ENCODE data around the gene JADE1. TPM values are rescaled to one million over a fixed set of nuclear protein-coding genes. Genes with fewer than 3 reads are reported as not detected.

JADE1 gene
- total and polyA plus RNA-seq, 9 of the 15 experiments (the other 6 are each of a cell fraction or from before 2014, with no cell fraction given), result 8.3 to 37.9 (median 24.4) TPM

DNA sequence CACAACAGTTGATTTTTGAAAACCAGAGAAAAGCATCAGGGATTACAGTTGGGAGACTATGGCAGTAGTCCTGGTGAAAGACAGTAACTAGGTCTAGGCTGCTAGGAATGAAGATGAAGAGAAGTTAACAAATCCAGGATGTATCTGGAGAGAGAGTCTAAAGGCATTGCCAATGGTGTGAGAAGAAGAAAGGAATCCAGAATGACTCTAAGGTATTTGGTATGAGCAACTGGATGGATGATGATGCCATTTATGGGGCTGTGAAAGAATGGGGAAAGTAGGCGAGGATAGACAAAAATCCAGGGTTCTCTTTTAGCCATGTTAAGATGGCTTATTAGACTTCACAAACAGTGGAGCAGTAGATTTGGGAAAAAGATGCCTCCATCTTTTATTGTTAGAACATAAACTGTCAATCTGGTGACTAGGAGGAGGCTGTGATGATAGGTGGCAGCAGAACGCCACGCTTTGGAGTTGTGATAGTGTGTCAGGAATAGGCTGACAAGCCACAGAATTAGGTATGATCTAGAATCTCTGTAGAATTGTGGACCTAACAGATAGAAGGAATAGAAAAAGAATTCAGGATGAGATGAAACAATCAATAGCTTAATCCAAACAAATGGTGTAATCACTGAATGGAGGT, 27.3 kb upstream of the JADE1 start:
- Histone ChIP-seq H3K9me3 (replicated peaks; ENCODE audit: control insufficient read depth, insufficient read depth, low read depth, low read length) (no peaks in the 10 kb centered on the region), H3K79me2 (ENCODE audit: control insufficient read depth, insufficient read depth, low read length) (no peaks in the 10 kb centered on the region), H3K4me1 (replicated peaks in 1 of 2; ENCODE audit: control insufficient read depth in 2 of 2, insufficient read depth in 2 of 2, low read length in 2 of 2) (no peaks in the 10 kb centered on the region), H3K27me3 (ENCODE audit: control insufficient read depth in 2 of 2, insufficient read depth in 2 of 2, low read length in 2 of 2) (no peaks in the 10 kb centered on the region; a peak in 1 of 5 replicates), H3K27ac (ENCODE audit: extremely low read depth, low read depth, low read length) (no peak overlapping the region), H2AFZ (ENCODE audit: low read depth, low read length) (no peak overlapping the region), H3K4me3 (no peak overlapping the region), H3K9ac (ENCODE audit: insufficient read depth in 1 of 2, low read depth in 2 of 2, low read length in 2 of 2) (no peak overlapping the region), H3K4me2 (ENCODE audit: insufficient read depth, low read length) (no peak overlapping the region), H3K9me1 (ENCODE audit: control insufficient read depth, insufficient read depth, low read length) (no peaks in the 10 kb centered on the region), H4K20me1 (replicated peaks; ENCODE audit: control insufficient read depth, insufficient read depth, low read length) (no peaks in the 10 kb centered on the region), H3K36me3 (ENCODE audit: control insufficient read depth, insufficient read depth, low read length) (no peaks in the 10 kb centered on the region)
- TF ChIP-seq XRCC5 (IDR thresholded peaks at IDR 0.05; ENCODE audit: low read depth, low read length), result no peak
- TF ChIP-seq MEIS2 (IDR thresholded peaks at IDR 0.05; ENCODE audit: partially characterized antibody), result peak; percentile 28
- TF ChIP-seq, protein P1, sequence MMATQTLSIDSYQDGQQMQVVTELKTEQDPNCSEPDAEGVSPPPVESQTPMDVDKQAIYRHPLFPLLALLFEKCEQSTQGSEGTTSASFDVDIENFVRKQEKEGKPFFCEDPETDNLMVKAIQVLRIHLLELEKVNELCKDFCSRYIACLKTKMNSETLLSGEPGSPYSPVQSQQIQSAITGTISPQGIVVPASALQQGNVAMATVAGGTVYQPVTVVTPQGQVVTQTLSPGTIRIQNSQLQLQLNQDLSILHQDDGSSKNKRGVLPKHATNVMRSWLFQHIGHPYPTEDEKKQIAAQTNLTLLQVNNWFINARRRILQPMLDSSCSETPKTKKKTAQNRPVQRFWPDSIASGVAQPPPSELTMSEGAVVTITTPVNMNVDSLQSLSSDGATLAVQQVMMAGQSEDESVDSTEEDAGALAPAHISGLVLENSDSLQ (IDR thresholded peaks at IDR 0.05), result peak; percentile 63
- TF ChIP-seq, protein P2, sequence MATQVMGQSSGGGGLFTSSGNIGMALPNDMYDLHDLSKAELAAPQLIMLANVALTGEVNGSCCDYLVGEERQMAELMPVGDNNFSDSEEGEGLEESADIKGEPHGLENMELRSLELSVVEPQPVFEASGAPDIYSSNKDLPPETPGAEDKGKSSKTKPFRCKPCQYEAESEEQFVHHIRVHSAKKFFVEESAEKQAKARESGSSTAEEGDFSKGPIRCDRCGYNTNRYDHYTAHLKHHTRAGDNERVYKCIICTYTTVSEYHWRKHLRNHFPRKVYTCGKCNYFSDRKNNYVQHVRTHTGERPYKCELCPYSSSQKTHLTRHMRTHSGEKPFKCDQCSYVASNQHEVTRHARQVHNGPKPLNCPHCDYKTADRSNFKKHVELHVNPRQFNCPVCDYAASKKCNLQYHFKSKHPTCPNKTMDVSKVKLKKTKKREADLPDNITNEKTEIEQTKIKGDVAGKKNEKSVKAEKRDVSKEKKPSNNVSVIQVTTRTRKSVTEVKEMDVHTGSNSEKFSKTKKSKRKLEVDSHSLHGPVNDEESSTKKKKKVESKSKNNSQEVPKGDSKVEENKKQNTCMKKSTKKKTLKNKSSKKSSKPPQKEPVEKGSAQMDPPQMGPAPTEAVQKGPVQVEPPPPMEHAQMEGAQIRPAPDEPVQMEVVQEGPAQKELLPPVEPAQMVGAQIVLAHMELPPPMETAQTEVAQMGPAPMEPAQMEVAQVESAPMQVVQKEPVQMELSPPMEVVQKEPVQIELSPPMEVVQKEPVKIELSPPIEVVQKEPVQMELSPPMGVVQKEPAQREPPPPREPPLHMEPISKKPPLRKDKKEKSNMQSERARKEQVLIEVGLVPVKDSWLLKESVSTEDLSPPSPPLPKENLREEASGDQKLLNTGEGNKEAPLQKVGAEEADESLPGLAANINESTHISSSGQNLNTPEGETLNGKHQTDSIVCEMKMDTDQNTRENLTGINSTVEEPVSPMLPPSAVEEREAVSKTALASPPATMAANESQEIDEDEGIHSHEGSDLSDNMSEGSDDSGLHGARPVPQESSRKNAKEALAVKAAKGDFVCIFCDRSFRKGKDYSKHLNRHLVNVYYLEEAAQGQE (IDR thresholded peaks at IDR 0.05; ENCODE audit: borderline replicate concordance), result peak; percentile 33; the same call in 1 of the 2 replicates
- TF ChIP-seq, protein P2 (CRISPR knock-in tag; IDR thresholded peaks at IDR 0.05; ENCODE audit: low read depth), result no peak
- no peak for TF ChIP-seq RBM17 (IDR thresholded peaks at IDR 0.05; ENCODE audit: borderline replicate concordance, low read depth, low read length)
- no peak for TF ChIP-seq EGR1 (conservative IDR thresholded peaks at IDR 0.05)
- TF ChIP-seq RAD21 (CRISPR knock-in tag; conservative IDR thresholded peaks at IDR 0.05 in 1 of 2, IDR thresholded peaks at IDR 0.05 in 1 of 2), result peak; percentile 37 to 55; a peak in 3 of 4 replicates
- TF ChIP-seq, protein P3, sequence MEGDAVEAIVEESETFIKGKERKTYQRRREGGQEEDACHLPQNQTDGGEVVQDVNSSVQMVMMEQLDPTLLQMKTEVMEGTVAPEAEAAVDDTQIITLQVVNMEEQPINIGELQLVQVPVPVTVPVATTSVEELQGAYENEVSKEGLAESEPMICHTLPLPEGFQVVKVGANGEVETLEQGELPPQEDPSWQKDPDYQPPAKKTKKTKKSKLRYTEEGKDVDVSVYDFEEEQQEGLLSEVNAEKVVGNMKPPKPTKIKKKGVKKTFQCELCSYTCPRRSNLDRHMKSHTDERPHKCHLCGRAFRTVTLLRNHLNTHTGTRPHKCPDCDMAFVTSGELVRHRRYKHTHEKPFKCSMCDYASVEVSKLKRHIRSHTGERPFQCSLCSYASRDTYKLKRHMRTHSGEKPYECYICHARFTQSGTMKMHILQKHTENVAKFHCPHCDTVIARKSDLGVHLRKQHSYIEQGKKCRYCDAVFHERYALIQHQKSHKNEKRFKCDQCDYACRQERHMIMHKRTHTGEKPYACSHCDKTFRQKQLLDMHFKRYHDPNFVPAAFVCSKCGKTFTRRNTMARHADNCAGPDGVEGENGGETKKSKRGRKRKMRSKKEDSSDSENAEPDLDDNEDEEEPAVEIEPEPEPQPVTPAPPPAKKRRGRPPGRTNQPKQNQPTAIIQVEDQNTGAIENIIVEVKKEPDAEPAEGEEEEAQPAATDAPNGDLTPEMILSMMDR (IDR thresholded peaks at IDR 0.05 in 2 of 3, conservative IDR thresholded peaks at IDR 0.05 in 1 of 3; ENCODE audit: insufficient read depth in 2 of 3, low read depth in 1 of 3, low read length in 3 of 3), result peak; percentile 32 to 67 (median 36); a peak in 5 of 6 replicates
- ATAC-seq, result peak; percentile 88
- ChIA-PET POLR2A (no interaction called here), CTCF (ENCODE audit: low intra/inter-chr PET ratio) (interaction anchor here (0.9 kb wide), 1 partner anchor 82 kb away, joined by 6 read pairs; no protein-coding TSS in a partner anchor)
- no TSS peak for BruUV-seq (replicated peaks)
- in situ Hi-C loops (cut with MboI), result no loop called here
- peak; percentile 15 for FAIRE-seq
- intact Hi-C loops (cut with micrococcal nuclease), result loop anchor here (1.0 to 2.0 kb wide), 2 partner anchors 27 to 81 kb away; partner anchors contain the start of gene JADE1
- WGBS (ENCODE audit: insufficient coverage, low coverage, missing lambda C conversion rate), result 7% methylated on average over 3 of the region's 3 CpGs
- DNase-seq (ENCODE audit: extremely low read depth in 1 of 4, low spot score in 3 of 4), result peak in 2 of 4 experiments; percentile 17 to 50

All from K562 (cell line).